ENCODE data around the gene CADPS. TPM values are rescaled to one million over a fixed set of nuclear protein-coding genes. Genes with fewer than 3 reads are reported as not detected.

Gene CADPS
- total RNA-seq, 1 experiment from 2014 or later, result 7.0 TPM

- no peak for TF ChIP-seq NR3C1 (CRISPR knock-in tag; conservative IDR thresholded peaks at IDR 0.05; ENCODE audit: low read depth)
- no peak for TF ChIP-seq TEAD4 (CRISPR knock-in tag; IDR thresholded peaks at IDR 0.05)
- TF ChIP-seq GTF2I (CRISPR knock-in tag; conservative IDR thresholded peaks at IDR 0.05), result no peak
Measured at GRCh38 chr3:62757045-62757444, 118.2 kb downstream of the CADPS start (continued).

DNA sequence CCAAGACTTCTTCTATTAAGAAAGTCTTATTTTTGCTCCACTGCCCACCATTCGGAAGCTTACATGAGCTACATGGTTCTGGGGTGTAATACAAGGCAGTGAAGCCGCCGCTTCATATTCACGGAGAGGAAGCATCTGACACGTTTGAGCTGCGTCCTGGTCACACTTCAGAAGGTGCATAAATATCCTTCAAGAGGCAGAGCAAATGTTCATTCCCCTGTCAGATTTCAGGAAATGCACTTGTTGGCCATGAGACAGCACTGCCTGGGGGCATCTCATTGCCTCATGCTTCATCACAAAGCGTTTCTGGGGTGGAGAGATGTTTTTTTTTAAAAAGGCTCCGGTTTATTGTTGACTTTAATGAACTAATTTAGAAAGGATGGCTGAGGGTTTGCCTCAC is 119.9 kb downstream of the CADPS start:
- CTCF ChIA-PET, result no interaction called here
- POLR2A ChIA-PET, result no interaction called here
- Mint-ChIP-seq H3K9me3 (no peaks in the 10 kb centered on the region), H3K36me3 (no peaks in the 10 kb centered on the region), H3K27ac (no peak overlapping the region), H3K4me1 (no peaks in the 10 kb centered on the region), H3K27me3 (ENCODE audit: low read depth) (no peaks in the 10 kb centered on the region), H3K4me3 (no peak overlapping the region)
- no peak for TF ChIP-seq PRRX2 (CRISPR knock-in tag; IDR thresholded peaks at IDR 0.05)
- TF ChIP-seq SMAD3 (CRISPR knock-in tag; IDR thresholded peaks at IDR 0.05; ENCODE audit: borderline replicate concordance), result no peak
- TF ChIP-seq, protein P1, sequence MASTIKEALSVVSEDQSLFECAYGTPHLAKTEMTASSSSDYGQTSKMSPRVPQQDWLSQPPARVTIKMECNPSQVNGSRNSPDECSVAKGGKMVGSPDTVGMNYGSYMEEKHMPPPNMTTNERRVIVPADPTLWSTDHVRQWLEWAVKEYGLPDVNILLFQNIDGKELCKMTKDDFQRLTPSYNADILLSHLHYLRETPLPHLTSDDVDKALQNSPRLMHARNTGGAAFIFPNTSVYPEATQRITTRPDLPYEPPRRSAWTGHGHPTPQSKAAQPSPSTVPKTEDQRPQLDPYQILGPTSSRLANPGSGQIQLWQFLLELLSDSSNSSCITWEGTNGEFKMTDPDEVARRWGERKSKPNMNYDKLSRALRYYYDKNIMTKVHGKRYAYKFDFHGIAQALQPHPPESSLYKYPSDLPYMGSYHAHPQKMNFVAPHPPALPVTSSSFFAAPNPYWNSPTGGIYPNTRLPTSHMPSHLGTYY (CRISPR knock-in tag; IDR thresholded peaks at IDR 0.05), result no peak
- no peak for TF ChIP-seq IRF1 (CRISPR knock-in tag; IDR thresholded peaks at IDR 0.05)
- TF ChIP-seq SMAD4 (CRISPR knock-in tag; IDR thresholded peaks at IDR 0.05), result no peak
- TF ChIP-seq NR3C1 (CRISPR knock-in tag; conservative IDR thresholded peaks at IDR 0.05; ENCODE audit: low read depth), result no peak
- TF ChIP-seq, protein P2, sequence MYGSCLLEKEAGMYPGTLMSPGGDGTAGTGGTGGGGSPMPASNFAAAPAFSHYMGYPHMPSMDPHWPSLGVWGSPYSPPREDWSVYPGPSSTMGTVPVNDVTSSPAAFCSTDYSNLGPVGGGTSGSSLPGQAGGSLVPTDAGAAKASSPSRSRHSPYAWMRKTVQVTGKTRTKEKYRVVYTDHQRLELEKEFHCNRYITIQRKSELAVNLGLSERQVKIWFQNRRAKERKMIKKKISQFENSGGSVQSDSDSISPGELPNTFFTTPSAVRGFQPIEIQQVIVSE (CRISPR knock-in tag; IDR thresholded peaks at IDR 0.05; ENCODE audit: borderline replicate concordance), result no peak
- TF ChIP-seq ZNF263 (CRISPR knock-in tag; IDR thresholded peaks at IDR 0.05; ENCODE audit: low read depth), result no peak
- TF ChIP-seq ZNF219 (CRISPR knock-in tag; IDR thresholded peaks at IDR 0.05; ENCODE audit: borderline replicate concordance), result no peak
- no peak for TF ChIP-seq CREM (CRISPR knock-in tag; IDR thresholded peaks at IDR 0.05)
- TF ChIP-seq ESRRA (CRISPR knock-in tag; IDR thresholded peaks at IDR 0.05; ENCODE audit: borderline replicate concordance), result no peak
- no peak for TF ChIP-seq ZNF532 (CRISPR knock-in tag; IDR thresholded peaks at IDR 0.05; ENCODE audit: borderline replicate concordance)
- no peak for DNase-seq (ENCODE audit: low spot score)
- no peak for ATAC-seq

- ChIA-PET CTCF (no interaction called here), POLR2A (no interaction called here)
- ATAC-seq, result no peak
- DNase-seq (ENCODE audit: low spot score), result no peak
- no peak overlapping the region for H3K4me3 Mint-ChIP-seq
- no peaks in the 10 kb centered on the region for H3K4me1 Mint-ChIP-seq
- no peak overlapping the region for H3K27ac Mint-ChIP-seq
- no peaks in the 10 kb centered on the region for H3K9me3 Mint-ChIP-seq
- no peak for TF ChIP-seq USF2 (CRISPR knock-in tag; IDR thresholded peaks at IDR 0.05)
- TF ChIP-seq KAT7 (CRISPR knock-in tag; IDR thresholded peaks at IDR 0.05; ENCODE audit: borderline replicate concordance), result no peak
- TF ChIP-seq USF1 (CRISPR knock-in tag; IDR thresholded peaks at IDR 0.05), result no peak
- TF ChIP-seq, protein P2 (CRISPR knock-in tag; IDR thresholded peaks at IDR 0.05; ENCODE audit: borderline replicate concordance), result no peak
- TF ChIP-seq, protein P1 (CRISPR knock-in tag; IDR thresholded peaks at IDR 0.05), result no peak
- no peak for TF ChIP-seq IRF1 (CRISPR knock-in tag; IDR thresholded peaks at IDR 0.05)
- TF ChIP-seq, protein P3, sequence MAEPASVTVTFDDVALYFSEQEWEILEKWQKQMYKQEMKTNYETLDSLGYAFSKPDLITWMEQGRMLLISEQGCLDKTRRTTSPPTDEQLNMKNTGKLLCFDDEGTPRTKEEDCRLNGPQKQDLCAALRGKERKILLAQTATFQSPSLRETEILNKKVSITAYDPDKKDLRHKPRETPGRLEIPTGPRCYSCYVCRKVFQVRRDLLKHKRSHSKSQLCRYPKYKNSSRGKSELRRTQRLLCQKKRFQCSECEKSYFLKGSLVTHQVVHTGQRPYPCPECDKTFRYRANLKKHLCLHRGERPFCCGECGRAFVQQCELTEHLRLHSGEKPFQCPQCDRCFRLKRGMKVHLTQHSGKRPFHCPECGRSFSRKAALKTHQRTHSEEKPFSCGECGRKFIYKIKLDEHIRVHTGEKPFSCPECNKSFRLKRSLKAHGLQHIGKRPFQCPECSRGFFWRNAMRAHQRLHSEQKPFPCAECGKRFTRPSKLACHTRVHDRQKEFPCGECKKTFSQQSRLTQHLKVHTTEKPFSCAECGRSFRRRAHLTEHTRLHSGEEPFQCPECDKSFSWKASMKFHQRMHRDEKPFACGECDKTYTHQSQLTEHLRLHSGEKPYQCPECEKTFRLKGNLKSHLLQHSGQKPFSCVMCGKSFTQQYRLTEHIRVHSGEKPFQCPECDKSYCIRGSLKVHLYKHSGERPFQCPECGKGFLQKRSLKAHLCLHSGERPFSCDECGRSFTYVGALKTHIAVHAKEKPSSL (CRISPR knock-in tag; conservative IDR thresholded peaks at IDR 0.05), result no peak
- no peaks in the 10 kb centered on the region for H3K36me3 Mint-ChIP-seq
- H3K27me3 Mint-ChIP-seq (ENCODE audit: low read depth), result no peaks in the 10 kb centered on the region
Measured at GRCh38 chr3:62749657-62750056, 125.6 kb downstream of the CADPS start.
